H1 (cell line): ENCODE results near the gene KRTAP29-1. TPM values are rescaled to one million over a fixed set of nuclear protein-coding genes. Genes with fewer than 3 reads are reported as not detected.

Experiments used
- CTCF ChIA-PET: fragments of 300-600 bp; sonication (Branson Sonifier 250); formaldehyde crosslinking; loops from one replicate; lab custom pipeline; 2021; ENCODE audit not compliant: partially characterized antibody; lab: Charles Lee
- POLR2A ChIA-PET: fragments of 300-600 bp; sonication (Branson Sonifier 250); formaldehyde crosslinking; loops from one replicate; lab custom pipeline; 2021; ENCODE audit warnings: inconsistent platforms; ENCODE audit not compliant: partially characterized antibody; lab: Charles Lee
- DNase-seq, 2 experiments: peaks; one replicate each; pipeline versions ENCODE4 v3.0.0 to v3.0.0-alpha.2; 2010 to 2022; ENCODE audit warnings: low spot score in 2 of 2, low read depth in 1 of 2, mixed read lengths in 1 of 2
- FAIRE-seq: peaks from 2 replicates; lab custom pipeline; 2011; peaks lifted over from hg19 to GRCh38; lab: Jason Lieb, UNC
- H2AFZ ChIP-seq: 2 replicates; pipeline ENCODE4 v1.8.1; 2012; ENCODE audit warnings: low read length, inconsistent platforms
- H2AK5ac ChIP-seq: 2 replicates; pipeline ENCODE4 v1.6.1; 2013; ENCODE audit warnings: low read depth, low read length
- H2BK120ac ChIP-seq: replicated peaks from 2 replicates; pipeline ENCODE3; 2013; ENCODE audit warnings: low read depth, low read length, inconsistent platforms
- H2BK12ac ChIP-seq: 2 replicates; pipeline ENCODE4 v1.6.1; 2013; ENCODE audit warnings: low read depth, low read length
- H2BK15ac ChIP-seq: 2 replicates; pipeline ENCODE4 v1.6.1; 2013; ENCODE audit warnings: low read length
- H2BK20ac ChIP-seq: 2 replicates; pipeline ENCODE4 v1.6.1; 2013; ENCODE audit warnings: low read length
- H2BK5ac ChIP-seq: 2 replicates; pipeline ENCODE4 v1.6.1; 2013; ENCODE audit warnings: low read depth, low read length
- H3K14ac ChIP-seq: 2 replicates; pipeline ENCODE4 v1.6.1; 2013; ENCODE audit warnings: inconsistent platforms; ENCODE audit not compliant: insufficient read length
- H3K18ac ChIP-seq: 2 replicates; pipeline ENCODE4 v1.6.1; 2013; ENCODE audit warnings: low read length; ENCODE audit errors: extremely low read depth
- H3K23ac ChIP-seq: 2 replicates; pipeline ENCODE4 v1.6.1; 2013; ENCODE audit warnings: inconsistent platforms; ENCODE audit not compliant: insufficient read length
- H3K23me2 ChIP-seq: 2 replicates; pipeline ENCODE4 v1.6.1; 2013; ENCODE audit warnings: low read depth, low read length
- H3K27ac ChIP-seq: 2 replicates; pipeline ENCODE4 v1.6.1; 2011; ENCODE audit warnings: low read depth, low read length, inconsistent platforms
- H3K27me3 ChIP-seq, 4 experiments: replicated peaks in 1 of 4; 1 replicate in 1 of 4; 2 replicates in 3 of 4; pipeline versions ENCODE4 v1.6.1 to v1.8.1; 2011 to 2013; ENCODE audit warnings: low read length in 3 of 4, mild to moderate bottlenecking in 3 of 4, inconsistent platforms in 2 of 4, mixed read lengths in 2 of 4, moderate library complexity in 1 of 4; ENCODE audit not compliant: control insufficient read depth in 3 of 4, insufficient read depth in 3 of 4; ENCODE audit errors: extremely low read depth in 1 of 4
- H3K36me3 ChIP-seq, 4 experiments: 2 replicates each; pipeline versions ENCODE4 v1.6.1 to v1.8.1; 2011 to 2013; ENCODE audit warnings: mild to moderate bottlenecking in 4 of 4, low read length in 3 of 4, moderate library complexity in 2 of 4, control low read depth in 1 of 4, inconsistent platforms in 1 of 4; ENCODE audit not compliant: insufficient read depth in 4 of 4, control insufficient read depth in 2 of 4
- H3K4ac ChIP-seq: replicated peaks from 2 replicates; pipeline ENCODE3; 2013; ENCODE audit warnings: low read length, low read depth, mixed read lengths, inconsistent platforms; ENCODE audit not compliant: insufficient read length
- H3K4me1 ChIP-seq, 4 experiments: replicated peaks in 1 of 4; 1 replicate in 1 of 4; 2 replicates in 3 of 4; pipeline versions ENCODE4 v1.6.1 to v1.8.1; 2011 to 2013; ENCODE audit warnings: low read length in 3 of 4, inconsistent platforms in 2 of 4, mixed read lengths in 1 of 4; ENCODE audit not compliant: insufficient read depth in 4 of 4, control insufficient read depth in 3 of 4
- H3K4me2 ChIP-seq, 2 experiments: 2 replicates each; pipeline versions ENCODE4 v1.6.1 to v1.8.1; 2011 to 2013; ENCODE audit warnings: low read depth in 2 of 2, low read length in 2 of 2, control low read depth in 1 of 2, inconsistent platforms in 1 of 2, mild to moderate bottlenecking in 1 of 2; ENCODE audit not compliant: insufficient read depth in 1 of 2
- H3K4me3 ChIP-seq, 4 experiments: fragments of 200-600, 300-600 bp in 1 of 4; sonication (generic), shearing (Covaris generic), sonication (Bioruptor Twin) in 1 of 4; 2 replicates each; pipeline versions ENCODE4 v1.5.1 to v1.8.1; 2011 to 2016; ENCODE audit warnings: low read length in 4 of 4, low read depth in 3 of 4, control low read depth in 2 of 4, inconsistent platforms in 2 of 4, mild to moderate bottlenecking in 2 of 4, mixed read lengths in 1 of 4, moderate library complexity in 1 of 4; ENCODE audit not compliant: insufficient read depth in 2 of 4; ENCODE audit errors: extremely low read depth in 1 of 4
- H3K56ac ChIP-seq: replicated peaks from 2 replicates; pipeline ENCODE3; 2013; ENCODE audit warnings: low read depth, mild to moderate bottlenecking, mixed read lengths, low read length, inconsistent platforms; ENCODE audit not compliant: insufficient read length
- H3K79me1 ChIP-seq: 2 replicates; pipeline ENCODE4 v1.6.1; 2013; ENCODE audit warnings: low read depth, low read length, control low read depth
- H3K79me2 ChIP-seq, 2 experiments: 2 replicates each; pipeline versions ENCODE4 v1.6.1 to v1.8.1; 2012 to 2013; ENCODE audit warnings: low read length in 2 of 2, mild to moderate bottlenecking in 2 of 2, inconsistent platforms in 1 of 2; ENCODE audit not compliant: insufficient read depth in 2 of 2, control insufficient read depth in 1 of 2
- H3K9ac ChIP-seq, 4 experiments: replicated peaks in 1 of 4; 1 replicate in 1 of 4; 2 replicates in 3 of 4; pipeline versions ENCODE4 v1.6.1 to v1.8.1; 2011 to 2013; ENCODE audit warnings: low read depth in 3 of 4, low read length in 3 of 4, control low read depth in 2 of 4, mild to moderate bottlenecking in 2 of 4, moderate library complexity in 2 of 4, inconsistent platforms in 1 of 4; ENCODE audit errors: extremely low read depth in 1 of 4
- H3K9me3 ChIP-seq, 2 experiments: 2 replicates each; pipeline versions ENCODE4 v1.6.1 to v1.8.1; 2012 to 2013; ENCODE audit warnings: mild to moderate bottlenecking in 2 of 2, moderate library complexity in 2 of 2, control low read depth in 1 of 2, inconsistent platforms in 1 of 2, low read depth in 1 of 2, low read length in 1 of 2, mixed read lengths in 1 of 2; ENCODE audit not compliant: insufficient read depth in 2 of 2
- H4K20me1 ChIP-seq, 2 experiments: replicated peaks in 1 of 2; 2 replicates each; pipeline versions ENCODE3 to v1.8.1; 2011 to 2013; ENCODE audit warnings: inconsistent platforms in 2 of 2, low read length in 2 of 2, mild to moderate bottlenecking in 1 of 2; ENCODE audit not compliant: insufficient read depth in 2 of 2, control insufficient read depth in 1 of 2
- H4K5ac ChIP-seq: 2 replicates; pipeline ENCODE4 v1.6.1; 2013; ENCODE audit warnings: low read length, low read depth, mixed read lengths, inconsistent platforms; ENCODE audit not compliant: insufficient read length
- H4K8ac ChIP-seq: 2 replicates; pipeline ENCODE4 v1.8.0; 2013; ENCODE audit warnings: mild to moderate bottlenecking, moderate library complexity, low read length, inconsistent platforms; ENCODE audit not compliant: insufficient read depth; ENCODE audit errors: extremely low read depth
- H4K91ac ChIP-seq: replicated peaks from 2 replicates; pipeline ENCODE3; 2013; ENCODE audit warnings: low read length, mixed read lengths, inconsistent platforms; ENCODE audit not compliant: insufficient read length
- WGBS, 2 experiments: shearing (Covaris generic) in 1 of 2; methylation state at CpG; one replicate each; pipeline versions ENCODE4 v1.1.6 to v1.1.7; 2013 to 2015; ENCODE audit warnings: low lambda C conversion rate in 2 of 2, mixed read lengths in 2 of 2, inconsistent platforms in 1 of 2, low coverage in 1 of 2, missing lambda C conversion rate in 1 of 2; ENCODE audit not compliant: insufficient replicate concordance in 2 of 2, insufficient coverage in 1 of 2, insufficient read length in 1 of 2; ENCODE audit errors: extremely low coverage in 1 of 2, missing lambda C conversion rate in 1 of 2; 5-methylcytosine and 5-hydroxymethylcytosine counted together
- polyA plus RNA-seq, 7 experiments: library from polyadenylated mRNA; depleted of rRNA in 3 of 7; stranded (reverse) in 5 of 7; unstranded in 2 of 7; fragments of >200 nt in 5 of 7; fragments of 200-250 nt in 2 of 7; gene quantifications; 1 replicate in 5 of 7; 2 replicates in 1 of 7; 4 replicates in 1 of 7; pipeline versions ENCODE4 v1.2.1 to v1.2.3, GENCODE V29; 2011 to 2013; ENCODE audit warnings: missing spikeins in 2 of 7, mixed read lengths in 2 of 7
- total RNA-seq: library from RNA; stranded (reverse); fragmentation: NEBNext Ultra II Directional; extraction: Animal tissue kit (Norgen Biotek cat#: 25700); gene quantifications from 2 replicates; pipeline ENCODE4 v1.2.1, GENCODE V29; 2021

Gene KRTAP29-1
- total and polyA plus RNA-seq, 2 of the 8 experiments (the other 6 are each of a cell fraction or from before 2014, with no cell fraction given) = not detected

GRCh38 chr17:41351177-41351576 is 48.5 kb upstream of the KRTAP29-1 start:
- no peak overlapping the region for H3K23ac ChIP-seq
- no peaks in the 10 kb centered on the region for H4K20me1 ChIP-seq
- no peak overlapping the region for H3K4me3 ChIP-seq
- no peak overlapping the region for H2BK5ac ChIP-seq
- no peaks in the 10 kb centered on the region for H3K27me3 ChIP-seq
- H2AK5ac ChIP-seq = no peak overlapping the region
- H3K4me1 ChIP-seq = no peaks in the 10 kb centered on the region
- no peak overlapping the region for H2BK120ac ChIP-seq
- H4K8ac ChIP-seq = no peak overlapping the region
- H3K79me2 ChIP-seq = no peaks in the 10 kb centered on the region
- H3K4me2 ChIP-seq = no peak overlapping the region
- no peaks in the 10 kb centered on the region for H3K9me3 ChIP-seq
- no peaks in the 10 kb centered on the region for H3K79me1 ChIP-seq
- H4K5ac ChIP-seq = no peak overlapping the region
- H3K9ac ChIP-seq = no peak overlapping the region
- ChIA-PET POLR2A (no interaction called here), CTCF (interaction anchor here (0.6 to 4.5 kb wide), 4 partner anchors 22 to 488 kb away, joined by 3 to 27 read pairs (median 4); no protein-coding TSS in a partner anchor)
- no peak overlapping the region for H3K27ac ChIP-seq
- H2BK15ac ChIP-seq = no peak overlapping the region
- H3K18ac ChIP-seq = no peak overlapping the region
- DNase-seq (no peak), FAIRE-seq (no peak)
- no peak overlapping the region for H2AFZ ChIP-seq
- no peak overlapping the region for H3K14ac ChIP-seq
- no peak overlapping the region for H3K4ac ChIP-seq
- WGBS, 2 experiments = 80% methylated on average over 2 of the region's 2 CpGs; no CpG with 5 or more reads in 1 of the 2 experiments
- H4K91ac ChIP-seq = no peak overlapping the region
- no peaks in the 10 kb centered on the region for H3K23me2 ChIP-seq
- no peak overlapping the region for H2BK20ac ChIP-seq
- no peak overlapping the region for H3K56ac ChIP-seq
- H3K36me3 ChIP-seq = no peaks in the 10 kb centered on the region
- H2BK12ac ChIP-seq = no peak overlapping the region
